Glutamatergic neuron (in vitro differentiated cells): ENCODE measurements around the gene MACROD2. TPM values are rescaled to one million over a fixed set of nuclear protein-coding genes. Genes with fewer than 3 reads are reported as not detected.

Experiments used
- DNase-seq: peaks from one replicate; pipeline ENCODE4 v3.0.0; 2022
- H3K27ac Mint-ChIP-seq: one replicate; pipeline ENCODE4 v1.8.0; 2020; ENCODE audit warnings: mild to moderate bottlenecking, mixed read lengths, inconsistent platforms; ENCODE audit not compliant: unreplicated experiment
- H3K27me3 Mint-ChIP-seq: one replicate; pipeline ENCODE4 v1.8.0; 2020; ENCODE audit warnings: mild to moderate bottlenecking, moderate library complexity, mixed read lengths, inconsistent platforms; ENCODE audit not compliant: unreplicated experiment
- H3K36me3 Mint-ChIP-seq: one replicate; pipeline ENCODE4 v1.8.0; 2020; ENCODE audit warnings: mild to moderate bottlenecking, mixed read lengths, inconsistent platforms; ENCODE audit not compliant: unreplicated experiment
- H3K4me1 Mint-ChIP-seq: one replicate; pipeline ENCODE4 v1.8.0; 2020; ENCODE audit warnings: mild to moderate bottlenecking, low read depth, mixed read lengths, inconsistent platforms; ENCODE audit not compliant: unreplicated experiment
- H3K4me3 Mint-ChIP-seq: one replicate; pipeline ENCODE4 v1.8.0; 2020; ENCODE audit warnings: mild to moderate bottlenecking, mixed read lengths, inconsistent platforms; ENCODE audit not compliant: unreplicated experiment
- H3K9me3 Mint-ChIP-seq: one replicate; pipeline ENCODE4 v1.8.0; 2020; ENCODE audit warnings: mild to moderate bottlenecking, moderate library complexity, mixed read lengths, inconsistent platforms; ENCODE audit not compliant: unreplicated experiment
- CTCF ChIP-seq: fragments of 200-600 bp; sonication (generic); IDR thresholded peaks from one replicate; pipeline ENCODE4 v1.5.0; 2021; ENCODE audit not compliant: partially characterized antibody, unreplicated experiment
- total RNA-seq: library from RNA; stranded (reverse); fragmentation: NEBNext Ultra II Directional; extraction: Animal tissue kit (Norgen Biotek cat#: 25700); gene quantifications from one replicate; pipeline ENCODE4 v1.2.1, GENCODE V29; 2021; ENCODE audit not compliant: unreplicated experiment

The MACROD2 gene
- total RNA-seq, 1 donor from 2014 or later = 8.7 TPM

- H3K4me1 Mint-ChIP-seq = no peaks in the 10 kb centered on the region
- no peak for TF ChIP-seq CTCF
- H3K9me3 Mint-ChIP-seq = peaks cover 2% of the 10 kb centered on the region
- H3K36me3 Mint-ChIP-seq = peaks cover 6% of the 10 kb centered on the region
- H3K4me3 Mint-ChIP-seq = no peak overlapping the region
- H3K27ac Mint-ChIP-seq = no peak overlapping the region
- no peaks in the 10 kb centered on the region for H3K27me3 Mint-ChIP-seq
- no peak for DNase-seq
These were observed 1887.2 kb downstream of the MACROD2 start for GRCh38 chr20:15882553-15882952.

GRCh38 chr20:15886250-15886649, 1890.9 kb downstream of the MACROD2 start:
- Mint-ChIP-seq H3K9me3 (no peaks in the 10 kb centered on the region), H3K4me1 (no peaks in the 10 kb centered on the region), H3K36me3 (peaks cover 4% of the 10 kb centered on the region), H3K27ac (no peak overlapping the region), H3K4me3 (no peak overlapping the region), H3K27me3 (no peaks in the 10 kb centered on the region)
- TF ChIP-seq CTCF = no peak
- no peak for DNase-seq

GRCh38 chr20:15887387-15887786, 1892.1 kb downstream of the MACROD2 start:
- Mint-ChIP-seq H3K9me3 (no peaks in the 10 kb centered on the region), H3K36me3 (peaks cover 4% of the 10 kb centered on the region)

GRCh38 chr20:15889061-15889460, 1893.7 kb downstream of the MACROD2 start:
- no peak for DNase-seq
- Mint-ChIP-seq H3K4me1 (no peaks in the 10 kb centered on the region), H3K27me3 (no peaks in the 10 kb centered on the region), H3K4me3 (no peak overlapping the region), H3K27ac (no peak overlapping the region), H3K36me3 (peaks cover 4% of the 10 kb centered on the region), H3K9me3 (no peaks in the 10 kb centered on the region)
- no peak for TF ChIP-seq CTCF

More at GRCh38 chr20:15887387-15887786, 1892.1 kb downstream of the MACROD2 start:
- no peaks in the 10 kb centered on the region for H3K27me3 Mint-ChIP-seq
- no peak for TF ChIP-seq CTCF
- H3K4me3 Mint-ChIP-seq = no peak overlapping the region
- DNase-seq = no peak
- no peak overlapping the region for H3K27ac Mint-ChIP-seq
- H3K4me1 Mint-ChIP-seq = no peaks in the 10 kb centered on the region

- no peak overlapping the region for H3K27ac Mint-ChIP-seq
- no peaks in the 10 kb centered on the region for H3K4me1 Mint-ChIP-seq
These were observed 1894.4 kb downstream of the MACROD2 start for GRCh38 chr20:15889514-15890256.

More at GRCh38 chr20:15889514-15890256, 1894.4 kb downstream of the MACROD2 start:
- H3K4me3 Mint-ChIP-seq = no peak overlapping the region
- H3K27me3 Mint-ChIP-seq = no peaks in the 10 kb centered on the region
- peaks cover 4% of the 10 kb centered on the region for H3K36me3 Mint-ChIP-seq
- H3K9me3 Mint-ChIP-seq = no peaks in the 10 kb centered on the region
- DNase-seq = no peak
- TF ChIP-seq CTCF = no peak
